Measurements from ENCODE around the gene FAAP20.

The FAAP20 gene

GRCh38 chr1:2226525-2227345 lies 32.2 kb upstream of the FAAP20 start:
- Histone ChIP-seq H3K4ac (ENCODE audit: low read depth, low read length) (peak overlapping the region; percentile 97), H3K27ac (ENCODE audit: low read depth, low read length) (peak overlapping the region; percentile 99), H3K27me3 (ENCODE audit: insufficient read depth, low read length) (no peaks in the 10 kb centered on the region), H3K4me3 (ENCODE audit: low read depth, low read length) (peak overlapping the region; percentile 89), H2BK120ac (ENCODE audit: insufficient read depth, low read length, poor library complexity) (peak overlapping the region; percentile 99), H2BK12ac (ENCODE audit: low read length) (peak overlapping the region; percentile 19), H3K9me3 (ENCODE audit: insufficient read depth, low read depth, low read length) (peaks cover 2% of the 10 kb centered on the region), H3K79me1 (ENCODE audit: low read length) (peaks cover 16% of the 10 kb centered on the region), H3K4me1 (ENCODE audit: control insufficient read depth in 1 of 2, insufficient read depth in 2 of 2, low read length in 2 of 2) (peaks cover 17 to 26% of the 10 kb centered on the region in 2 experiments), H3K36me3 (ENCODE audit: control insufficient read depth in 1 of 2, insufficient read depth in 2 of 2, low read length in 2 of 2) (no peaks in the 10 kb centered on the region), H2AFZ (ENCODE audit: insufficient read depth, low read length, poor library complexity) (peak overlapping the region; percentile 97), H4K12ac (ENCODE audit: low read depth, low read length) (peak overlapping the region; percentile 92), H3K14ac (ENCODE audit: low read length) (peak overlapping the region; percentile 100), H3K4me2 (ENCODE audit: low read length) (peak overlapping the region; percentile 95), H4K91ac (ENCODE audit: low read depth, low read length) (peak overlapping the region; percentile 100), H3K23ac (ENCODE audit: low read length) (no peak overlapping the region), H3K9ac (ENCODE audit: low read length) (peak overlapping the region; percentile 96), H4K8ac (ENCODE audit: low read depth, low read length) (peak overlapping the region; percentile 99), H2AK5ac (ENCODE audit: low read length) (peak overlapping the region; percentile 99), H2BK5ac (ENCODE audit: low read depth, low read length, poor library complexity) (peak overlapping the region; percentile 99), H3K18ac (ENCODE audit: low read length) (peak overlapping the region; percentile 99), H3K79me2 (ENCODE audit: control insufficient read depth, insufficient read depth, low read length, poor library complexity) (peaks cover 39% of the 10 kb centered on the region)
- peak in 1 of 2 donors; percentile 26 for DNase-seq
- no CpG with 5 or more reads among the region's 73 CpGs for WGBS (ENCODE audit: extremely low coverage, insufficient coverage, insufficient read length)

GRCh38 chr1:2224631-2225428 lies 30.3 kb upstream of the FAAP20 start:
- H3K14ac ChIP-seq (ENCODE audit: low read length) = no peak overlapping the region
- H3K4me3 ChIP-seq (ENCODE audit: low read depth, low read length) = no peak overlapping the region
- no peak overlapping the region for H4K91ac ChIP-seq (ENCODE audit: low read depth, low read length)
- H4K12ac ChIP-seq (ENCODE audit: low read depth, low read length) = no peak overlapping the region
- peaks cover 14% of the 10 kb centered on the region for H3K79me1 ChIP-seq (ENCODE audit: low read length)
- no peak overlapping the region for H2AFZ ChIP-seq (ENCODE audit: insufficient read depth, low read length, poor library complexity)
- H3K27ac ChIP-seq (ENCODE audit: low read depth, low read length) = no peak overlapping the region
- no peak overlapping the region for H2AK5ac ChIP-seq (ENCODE audit: low read length)
- WGBS (ENCODE audit: extremely low coverage, insufficient coverage, insufficient read length) = no CpG with 5 or more reads among the region's 18 CpGs
- no peaks in the 10 kb centered on the region for H3K36me3 ChIP-seq (ENCODE audit: control insufficient read depth in 1 of 2, insufficient read depth in 2 of 2, low read length in 2 of 2)
- no peak for DNase-seq
- no peak overlapping the region for H3K18ac ChIP-seq (ENCODE audit: low read length)
- H3K4ac ChIP-seq (ENCODE audit: low read depth, low read length) = no peak overlapping the region
- peaks cover 3% of the 10 kb centered on the region for H3K9me3 ChIP-seq (ENCODE audit: insufficient read depth, low read depth, low read length)
- no peak overlapping the region for H4K8ac ChIP-seq (ENCODE audit: low read depth, low read length)
- H3K27me3 ChIP-seq (ENCODE audit: insufficient read depth, low read length) = no peaks in the 10 kb centered on the region
- no peak overlapping the region for H2BK5ac ChIP-seq (ENCODE audit: low read depth, low read length, poor library complexity)
- H2BK120ac ChIP-seq (ENCODE audit: insufficient read depth, low read length, poor library complexity) = no peak overlapping the region
- H3K4me2 ChIP-seq (ENCODE audit: low read length) = no peak overlapping the region
- H2BK12ac ChIP-seq (ENCODE audit: low read length) = no peak overlapping the region
- peaks cover 7 to 9% of the 10 kb centered on the region in 2 experiments for H3K4me1 ChIP-seq (ENCODE audit: control insufficient read depth in 1 of 2, insufficient read depth in 2 of 2, low read length in 2 of 2)
- no peak overlapping the region for H3K23ac ChIP-seq (ENCODE audit: low read length)
- H3K9ac ChIP-seq (ENCODE audit: low read length) = no peak overlapping the region
- H3K79me2 ChIP-seq (ENCODE audit: control insufficient read depth, insufficient read depth, low read length, poor library complexity) = peaks cover 22% of the 10 kb centered on the region

GRCh38 chr1:2224170-2224584 lies 29.6 kb upstream of the FAAP20 start:
- Histone ChIP-seq H3K27me3 (ENCODE audit: insufficient read depth, low read length) (no peaks in the 10 kb centered on the region), H3K79me2 (ENCODE audit: control insufficient read depth, insufficient read depth, low read length, poor library complexity) (peaks cover 15% of the 10 kb centered on the region), H2AFZ (ENCODE audit: insufficient read depth, low read length, poor library complexity) (no peak overlapping the region), H2BK120ac (ENCODE audit: insufficient read depth, low read length, poor library complexity) (no peak overlapping the region), H3K4me3 (ENCODE audit: low read depth, low read length) (no peak overlapping the region), H2AK5ac (ENCODE audit: low read length) (no peak overlapping the region), H3K4ac (ENCODE audit: low read depth, low read length) (no peak overlapping the region), H3K18ac (ENCODE audit: low read length) (no peak overlapping the region), H2BK12ac (ENCODE audit: low read length) (no peak overlapping the region), H3K4me1 (ENCODE audit: control insufficient read depth in 1 of 2, insufficient read depth in 2 of 2, low read length in 2 of 2) (peaks cover 7% of the 10 kb centered on the region in 2 experiments), H3K4me2 (ENCODE audit: low read length) (no peak overlapping the region), H3K14ac (ENCODE audit: low read length) (no peak overlapping the region), H4K91ac (ENCODE audit: low read depth, low read length) (no peak overlapping the region), H3K79me1 (ENCODE audit: low read length) (peaks cover 9% of the 10 kb centered on the region), H3K36me3 (ENCODE audit: control insufficient read depth in 1 of 2, insufficient read depth in 2 of 2, low read length in 2 of 2) (no peaks in the 10 kb centered on the region), H3K27ac (ENCODE audit: low read depth, low read length) (no peak overlapping the region), H2BK5ac (ENCODE audit: low read depth, low read length, poor library complexity) (no peak overlapping the region), H3K9me3 (ENCODE audit: insufficient read depth, low read depth, low read length) (peaks cover 3% of the 10 kb centered on the region), H4K8ac (ENCODE audit: low read depth, low read length) (no peak overlapping the region), H3K9ac (ENCODE audit: low read length) (no peak overlapping the region), H3K23ac (ENCODE audit: low read length) (no peak overlapping the region), H4K12ac (ENCODE audit: low read depth, low read length) (no peak overlapping the region)
- WGBS (ENCODE audit: extremely low coverage, insufficient coverage, insufficient read length) = no CpG with 5 or more reads among the region's 7 CpGs
- no peak for DNase-seq

GRCh38 chr1:2221271-2221670 lies 26.7 kb upstream of the FAAP20 start:
- H2BK5ac ChIP-seq (ENCODE audit: low read depth, low read length, poor library complexity) = no peak overlapping the region
- peaks cover 3% of the 10 kb centered on the region for H3K9me3 ChIP-seq (ENCODE audit: insufficient read depth, low read depth, low read length)
- no peak overlapping the region for H3K23ac ChIP-seq (ENCODE audit: low read length)
- no peak overlapping the region for H3K4me3 ChIP-seq (ENCODE audit: low read depth, low read length)
- H4K91ac ChIP-seq (ENCODE audit: low read depth, low read length) = no peak overlapping the region
- no peak overlapping the region for H3K27ac ChIP-seq (ENCODE audit: low read depth, low read length)
- no peak overlapping the region for H2AFZ ChIP-seq (ENCODE audit: insufficient read depth, low read length, poor library complexity)
- H3K36me3 ChIP-seq (ENCODE audit: control insufficient read depth in 1 of 2, insufficient read depth in 2 of 2, low read length in 2 of 2) = no peaks in the 10 kb centered on the region
- no peak overlapping the region for H3K18ac ChIP-seq (ENCODE audit: low read length)
- no peak overlapping the region for H3K4me2 ChIP-seq (ENCODE audit: low read length)
- H2BK120ac ChIP-seq (ENCODE audit: insufficient read depth, low read length, poor library complexity) = no peak overlapping the region
- H3K4me1 ChIP-seq (ENCODE audit: control insufficient read depth in 1 of 2, insufficient read depth in 2 of 2, low read length in 2 of 2) = peaks cover under 1% of the 10 kb centered on the region in 2 experiments
- no peak overlapping the region for H3K14ac ChIP-seq (ENCODE audit: low read length)
- no peak overlapping the region for H3K9ac ChIP-seq (ENCODE audit: low read length)
- no peaks in the 10 kb centered on the region for H3K79me1 ChIP-seq (ENCODE audit: low read length)
- DNase-seq = no peak
- H4K8ac ChIP-seq (ENCODE audit: low read depth, low read length) = no peak overlapping the region
- H3K27me3 ChIP-seq (ENCODE audit: insufficient read depth, low read length) = no peaks in the 10 kb centered on the region
- H3K4ac ChIP-seq (ENCODE audit: low read depth, low read length) = no peak overlapping the region
- no peaks in the 10 kb centered on the region for H3K79me2 ChIP-seq (ENCODE audit: control insufficient read depth, insufficient read depth, low read length, poor library complexity)
- H4K12ac ChIP-seq (ENCODE audit: low read depth, low read length) = no peak overlapping the region
- no CpG with 5 or more reads among the region's 3 CpGs for WGBS (ENCODE audit: extremely low coverage, insufficient coverage, insufficient read length)
- H2AK5ac ChIP-seq (ENCODE audit: low read length) = no peak overlapping the region
- no peak overlapping the region for H2BK12ac ChIP-seq (ENCODE audit: low read length)
